ENCODE measurements around the gene KCNIP4.

Gene KCNIP4

GRCh38 chr4:20901851-20902250 lies 1046.7 kb downstream of the KCNIP4 start:
- Histone ChIP-seq H3K4me1 (ENCODE audit: control insufficient read depth, insufficient read depth, low read length) (no peaks in the 10 kb centered on the region), H3K27ac (ENCODE audit: low read length) (no peak overlapping the region), H3K4me3 (ENCODE audit: low read length) (no peak overlapping the region), H3K36me3 (ENCODE audit: control insufficient read depth, insufficient read depth, low read length) (no peaks in the 10 kb centered on the region), H3K9me3 (ENCODE audit: control insufficient read depth, insufficient read depth, low read length) (no peaks in the 10 kb centered on the region), H3K27me3 (ENCODE audit: control insufficient read depth, insufficient read depth, low read length) (no peaks in the 10 kb centered on the region)
- no CpG with 5 or more reads among the region's 1 CpG for WGBS (ENCODE audit: insufficient coverage, insufficient read length)
- DNase-seq (ENCODE audit: low read depth, low spot score), result no peak

DNA sequence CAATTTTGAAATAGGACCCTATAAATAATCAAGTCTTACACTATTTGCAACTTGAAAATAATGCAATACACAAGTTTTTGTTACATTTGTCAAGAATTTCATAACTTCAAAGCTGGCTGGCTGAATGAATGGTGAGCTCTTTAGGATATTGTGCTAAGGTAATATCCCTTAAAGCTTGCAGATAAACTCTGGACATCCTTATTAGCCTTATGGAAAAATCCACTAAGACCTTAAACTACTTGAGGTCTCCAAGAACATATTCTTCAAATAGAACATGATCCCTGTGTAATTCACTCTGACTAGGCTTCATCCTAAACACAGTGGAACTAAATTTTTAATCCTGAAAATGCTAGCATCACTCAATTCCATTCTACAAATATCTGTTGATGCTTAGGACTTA lies 1049.0 kb downstream of the KCNIP4 start:
- Histone ChIP-seq H3K4me1 (ENCODE audit: control insufficient read depth, insufficient read depth, low read length) (no peaks in the 10 kb centered on the region), H3K36me3 (ENCODE audit: control insufficient read depth, insufficient read depth, low read length) (no peaks in the 10 kb centered on the region), H3K27me3 (ENCODE audit: control insufficient read depth, insufficient read depth, low read length) (no peaks in the 10 kb centered on the region), H3K27ac (ENCODE audit: low read length) (no peak overlapping the region), H3K4me3 (ENCODE audit: low read length) (no peak overlapping the region), H3K9me3 (ENCODE audit: control insufficient read depth, insufficient read depth, low read length) (no peaks in the 10 kb centered on the region)
- no peak for DNase-seq (ENCODE audit: low read depth, low spot score)

DNA sequence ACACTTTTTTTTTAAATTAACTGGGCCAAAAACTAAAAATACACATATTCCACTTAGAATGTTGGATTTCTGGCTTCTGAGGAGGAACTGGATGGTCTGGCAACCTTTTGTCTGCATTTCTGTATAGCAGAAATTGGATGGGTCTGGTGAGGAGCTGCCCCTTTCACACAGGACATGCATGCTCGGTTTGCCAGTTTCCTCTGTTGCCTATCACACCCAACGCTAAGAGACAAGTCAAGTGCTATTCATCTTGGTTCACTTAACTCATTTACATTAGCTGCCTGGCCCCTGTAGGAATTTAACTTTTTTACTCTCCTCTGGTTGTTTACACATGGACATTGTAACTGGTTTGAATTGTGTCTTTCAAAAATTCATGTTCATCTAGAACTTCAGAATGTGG lies 1052.6 kb downstream of the KCNIP4 start:
- H3K9me3 ChIP-seq (ENCODE audit: control insufficient read depth, insufficient read depth, low read length), result no peaks in the 10 kb centered on the region
- DNase-seq (ENCODE audit: low read depth, low spot score), result no peak
- H3K4me1 ChIP-seq (ENCODE audit: control insufficient read depth, insufficient read depth, low read length), result no peaks in the 10 kb centered on the region
- no peak overlapping the region for H3K4me3 ChIP-seq (ENCODE audit: low read length)
- no CpG with 5 or more reads among the region's 2 CpGs for WGBS (ENCODE audit: insufficient coverage, insufficient read length)
- no peaks in the 10 kb centered on the region for H3K27me3 ChIP-seq (ENCODE audit: control insufficient read depth, insufficient read depth, low read length)
- H3K27ac ChIP-seq (ENCODE audit: low read length), result no peak overlapping the region
- no peaks in the 10 kb centered on the region for H3K36me3 ChIP-seq (ENCODE audit: control insufficient read depth, insufficient read depth, low read length)

DNA sequence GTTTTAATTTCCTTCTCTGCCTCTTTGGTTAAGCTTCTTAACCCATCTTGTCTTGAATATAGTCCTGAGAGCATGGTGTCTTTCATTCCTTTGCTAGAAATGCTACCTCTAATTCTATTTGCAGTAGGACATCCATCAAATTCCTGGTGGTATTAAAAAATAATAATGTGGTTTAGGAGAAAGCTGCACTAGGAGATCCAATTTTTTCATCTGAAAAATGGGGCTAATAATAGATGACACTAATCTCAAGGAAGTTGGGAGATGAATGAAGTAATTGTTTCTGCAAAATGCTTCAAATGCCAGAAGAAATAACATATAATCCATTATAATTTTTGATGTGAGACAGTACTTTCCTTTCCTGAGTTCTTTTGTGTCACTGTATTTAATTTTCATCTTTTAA lies 1053.4 kb downstream of the KCNIP4 start:
- DNase-seq (ENCODE audit: low read depth, low spot score), result no peak
- H3K4me1 ChIP-seq (ENCODE audit: control insufficient read depth, insufficient read depth, low read length), result no peaks in the 10 kb centered on the region
- no peaks in the 10 kb centered on the region for H3K36me3 ChIP-seq (ENCODE audit: control insufficient read depth, insufficient read depth, low read length)

DNA sequence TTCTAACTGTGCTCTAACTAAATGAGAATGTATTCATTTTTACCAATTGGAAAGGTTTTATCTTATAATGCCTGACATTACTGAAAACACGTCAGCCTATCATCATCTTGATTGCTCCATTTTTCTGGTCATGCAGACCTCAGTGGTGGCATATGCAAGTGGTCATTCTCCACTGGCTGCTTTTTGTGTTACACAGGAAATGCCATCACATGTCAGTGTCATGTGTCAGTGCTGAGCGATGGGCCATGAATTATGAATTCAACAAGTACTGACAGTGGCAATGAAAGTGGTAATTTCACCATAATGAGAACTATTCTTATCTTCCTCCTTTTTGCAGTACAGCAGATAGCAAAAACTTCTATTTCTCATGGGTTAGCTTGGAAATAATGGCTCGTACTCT lies 1057.8 kb downstream of the KCNIP4 start:
- DNase-seq (ENCODE audit: low read depth, low spot score), result no peak

More for the DNA sequence above, 1053.4 kb downstream of the KCNIP4 start:
- Histone ChIP-seq H3K27ac (ENCODE audit: low read length) (no peak overlapping the region), H3K4me3 (ENCODE audit: low read length) (no peak overlapping the region), H3K27me3 (ENCODE audit: control insufficient read depth, insufficient read depth, low read length) (no peaks in the 10 kb centered on the region), H3K9me3 (ENCODE audit: control insufficient read depth, insufficient read depth, low read length) (no peaks in the 10 kb centered on the region)

DNA sequence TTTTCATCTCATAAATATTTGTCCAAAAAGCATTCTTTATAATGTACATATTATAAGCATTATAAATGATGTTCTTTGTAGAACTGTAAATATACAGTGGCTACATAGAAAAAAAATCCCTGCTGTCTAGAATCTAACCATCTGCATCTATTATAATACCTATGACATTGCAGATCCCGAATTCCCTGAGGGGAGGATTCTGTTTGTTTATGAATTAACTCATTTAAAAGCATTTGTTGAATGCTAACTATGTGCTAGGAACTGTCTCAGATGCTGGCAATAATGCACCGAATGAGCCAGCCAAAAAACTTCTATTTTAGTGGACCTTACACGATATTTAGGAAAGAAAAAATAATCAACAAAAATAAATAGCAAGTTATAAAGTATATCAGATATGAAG lies 1058.7 kb downstream of the KCNIP4 start:
- DNase-seq (ENCODE audit: low read depth, low spot score), result no peak
- Histone ChIP-seq H3K4me1 (ENCODE audit: control insufficient read depth, insufficient read depth, low read length) (no peaks in the 10 kb centered on the region), H3K9me3 (ENCODE audit: control insufficient read depth, insufficient read depth, low read length) (no peaks in the 10 kb centered on the region), H3K27ac (ENCODE audit: low read length) (no peak overlapping the region), H3K4me3 (ENCODE audit: low read length) (no peak overlapping the region), H3K27me3 (ENCODE audit: control insufficient read depth, insufficient read depth, low read length) (no peaks in the 10 kb centered on the region), H3K36me3 (ENCODE audit: control insufficient read depth, insufficient read depth, low read length) (no peaks in the 10 kb centered on the region)
- WGBS (ENCODE audit: insufficient coverage, insufficient read length), result no CpG with 5 or more reads among the region's 3 CpGs

More for the DNA sequence above, 1057.8 kb downstream of the KCNIP4 start:
- no peaks in the 10 kb centered on the region for H3K27me3 ChIP-seq (ENCODE audit: control insufficient read depth, insufficient read depth, low read length)
- no CpG with 5 or more reads among the region's 3 CpGs for WGBS (ENCODE audit: insufficient coverage, insufficient read length)
- no peaks in the 10 kb centered on the region for H3K36me3 ChIP-seq (ENCODE audit: control insufficient read depth, insufficient read depth, low read length)
- no peak overlapping the region for H3K4me3 ChIP-seq (ENCODE audit: low read length)
- no peaks in the 10 kb centered on the region for H3K9me3 ChIP-seq (ENCODE audit: control insufficient read depth, insufficient read depth, low read length)
- H3K27ac ChIP-seq (ENCODE audit: low read length), result no peak overlapping the region
- H3K4me1 ChIP-seq (ENCODE audit: control insufficient read depth, insufficient read depth, low read length), result no peaks in the 10 kb centered on the region

DNA sequence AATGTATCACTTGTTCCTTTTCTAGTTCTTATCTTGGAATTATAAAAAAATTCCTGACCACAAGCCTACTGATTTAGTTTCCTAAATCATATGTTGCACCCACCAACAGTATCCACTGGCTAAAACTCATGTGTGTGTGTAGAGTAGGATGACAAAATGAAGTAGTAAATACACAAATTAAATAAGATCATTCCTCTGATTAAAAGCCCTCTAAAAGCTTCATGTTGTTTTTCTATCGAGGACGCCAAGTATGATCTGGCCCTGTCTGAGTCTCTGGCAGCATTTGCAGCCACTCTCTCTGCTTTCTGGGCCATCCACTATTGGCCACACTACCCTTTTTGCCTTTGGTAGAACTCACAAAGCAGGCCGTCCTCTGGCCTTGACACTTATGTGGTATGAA lies 1064.9 kb downstream of the KCNIP4 start:
- no CpG with 5 or more reads among the region's 3 CpGs for WGBS (ENCODE audit: insufficient coverage, insufficient read length)
- H3K4me3 ChIP-seq (ENCODE audit: low read length), result no peak overlapping the region
- H3K27ac ChIP-seq (ENCODE audit: low read length), result no peak overlapping the region

DNA sequence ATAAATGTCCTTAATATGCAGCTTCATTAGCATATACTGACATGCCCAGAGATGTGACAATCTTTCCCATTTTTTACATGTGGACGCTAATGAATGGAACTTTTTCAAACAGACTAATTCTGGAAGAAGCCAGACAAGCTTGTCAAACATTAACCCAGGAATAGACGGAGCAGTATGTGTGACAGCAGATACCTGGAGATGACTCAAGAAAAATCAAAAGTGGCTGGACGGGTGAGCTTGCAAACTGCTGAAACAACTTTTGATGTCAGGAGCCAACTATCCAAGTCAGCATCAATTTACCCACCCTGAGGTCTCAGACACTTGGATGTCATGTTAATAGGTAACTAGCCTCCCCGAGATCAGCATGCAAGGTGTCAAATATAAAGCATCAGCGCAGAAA lies 1065.3 kb downstream of the KCNIP4 start:
- WGBS (ENCODE audit: insufficient coverage, insufficient read length), result no CpG with 5 or more reads among the region's 5 CpGs

More for the DNA sequence above, 1064.9 kb downstream of the KCNIP4 start:
- no peak for DNase-seq (ENCODE audit: low read depth, low spot score)
- H3K27me3 ChIP-seq (ENCODE audit: control insufficient read depth, insufficient read depth, low read length), result no peaks in the 10 kb centered on the region
- H3K4me1 ChIP-seq (ENCODE audit: control insufficient read depth, insufficient read depth, low read length), result no peaks in the 10 kb centered on the region
- no peaks in the 10 kb centered on the region for H3K9me3 ChIP-seq (ENCODE audit: control insufficient read depth, insufficient read depth, low read length)
- H3K36me3 ChIP-seq (ENCODE audit: control insufficient read depth, insufficient read depth, low read length), result no peaks in the 10 kb centered on the region

DNA sequence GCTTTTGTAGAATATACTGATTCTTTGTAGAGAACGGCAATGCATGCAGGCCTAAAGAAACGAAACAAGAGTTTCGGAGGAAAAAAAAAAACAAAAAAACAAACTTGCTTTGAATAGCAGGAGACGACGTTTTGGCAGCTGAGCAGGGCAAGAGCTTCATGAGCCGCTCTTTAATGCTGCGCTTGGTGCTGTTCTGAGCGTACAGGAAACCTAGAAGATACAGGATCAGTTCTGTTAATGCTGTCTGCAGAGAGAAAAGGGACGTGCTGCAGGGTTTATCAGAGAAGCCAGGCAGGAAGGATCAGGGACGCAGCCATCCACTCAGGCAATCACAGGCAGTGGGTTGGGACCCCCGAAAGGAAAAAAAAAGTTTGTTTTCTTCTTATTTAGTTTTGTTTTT lies 1066.1 kb downstream of the KCNIP4 start:
- no peaks in the 10 kb centered on the region for H3K9me3 ChIP-seq (ENCODE audit: control insufficient read depth, insufficient read depth, low read length)
- no peaks in the 10 kb centered on the region for H3K27me3 ChIP-seq (ENCODE audit: control insufficient read depth, insufficient read depth, low read length)
- no peak overlapping the region for H3K4me3 ChIP-seq (ENCODE audit: low read length)
- DNase-seq (ENCODE audit: low read depth, low spot score), result no peak
- no peak overlapping the region for H3K27ac ChIP-seq (ENCODE audit: low read length)
- H3K36me3 ChIP-seq (ENCODE audit: control insufficient read depth, insufficient read depth, low read length), result no peaks in the 10 kb centered on the region
- H3K4me1 ChIP-seq (ENCODE audit: control insufficient read depth, insufficient read depth, low read length), result no peaks in the 10 kb centered on the region
- WGBS (ENCODE audit: insufficient coverage, insufficient read length), result no CpG with 5 or more reads among the region's 11 CpGs

More for the DNA sequence above, 1065.3 kb downstream of the KCNIP4 start:
- Histone ChIP-seq H3K4me1 (ENCODE audit: control insufficient read depth, insufficient read depth, low read length) (no peaks in the 10 kb centered on the region), H3K27me3 (ENCODE audit: control insufficient read depth, insufficient read depth, low read length) (no peaks in the 10 kb centered on the region), H3K9me3 (ENCODE audit: control insufficient read depth, insufficient read depth, low read length) (no peaks in the 10 kb centered on the region), H3K27ac (ENCODE audit: low read length) (no peak overlapping the region), H3K36me3 (ENCODE audit: control insufficient read depth, insufficient read depth, low read length) (no peaks in the 10 kb centered on the region), H3K4me3 (ENCODE audit: low read length) (no peak overlapping the region)
- DNase-seq (ENCODE audit: low read depth, low spot score), result no peak

DNA sequence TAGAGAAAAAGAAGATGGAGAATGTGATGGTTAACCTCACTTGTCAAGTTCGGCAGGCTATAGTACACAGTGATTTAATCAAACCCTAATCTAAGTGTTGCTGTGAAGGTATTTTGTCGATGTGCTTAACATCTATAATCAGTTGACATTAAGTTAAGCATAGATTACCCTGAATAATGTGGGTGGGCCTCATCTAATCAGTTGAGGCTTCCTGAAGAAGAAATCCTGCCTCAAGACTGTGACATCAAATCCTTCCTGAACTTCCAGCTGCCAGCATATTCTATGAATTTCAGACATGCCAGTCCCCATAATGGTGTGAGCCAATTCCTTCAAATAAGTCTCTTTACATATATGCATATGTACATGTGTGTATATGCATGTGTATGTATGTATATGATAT lies 1066.9 kb downstream of the KCNIP4 start:
- Histone ChIP-seq H3K27ac (ENCODE audit: low read length) (no peak overlapping the region), H3K27me3 (ENCODE audit: control insufficient read depth, insufficient read depth, low read length) (no peaks in the 10 kb centered on the region), H3K9me3 (ENCODE audit: control insufficient read depth, insufficient read depth, low read length) (no peaks in the 10 kb centered on the region), H3K36me3 (ENCODE audit: control insufficient read depth, insufficient read depth, low read length) (no peaks in the 10 kb centered on the region), H3K4me3 (ENCODE audit: low read length) (no peak overlapping the region), H3K4me1 (ENCODE audit: control insufficient read depth, insufficient read depth, low read length) (no peaks in the 10 kb centered on the region)
- no peak for DNase-seq (ENCODE audit: low read depth, low spot score)
- WGBS (ENCODE audit: insufficient coverage, insufficient read length), result no CpG with 5 or more reads among the region's 2 CpGs

GRCh38 chr4:20878806-20879205 lies 1069.8 kb downstream of the KCNIP4 start:
- H3K4me3 ChIP-seq (ENCODE audit: low read length), result no peak overlapping the region; the same call in 1 of the 2 replicates
- no peaks in the 10 kb centered on the region for H3K4me1 ChIP-seq (ENCODE audit: control insufficient read depth, insufficient read depth, low read length)
- no peaks in the 10 kb centered on the region for H3K36me3 ChIP-seq (ENCODE audit: control insufficient read depth, insufficient read depth, low read length)
- H3K27me3 ChIP-seq (ENCODE audit: control insufficient read depth, insufficient read depth, low read length), result no peaks in the 10 kb centered on the region
- H3K9me3 ChIP-seq (ENCODE audit: control insufficient read depth, insufficient read depth, low read length), result no peaks in the 10 kb centered on the region
- WGBS (ENCODE audit: insufficient coverage, insufficient read length), result no CpG with 5 or more reads among the region's 5 CpGs
- DNase-seq (ENCODE audit: low read depth, low spot score), result no peak
- H3K27ac ChIP-seq (ENCODE audit: low read length), result no peak overlapping the region
